K562 (cell line): ENCODE results near the gene KDM4C. TPM values are rescaled to one million over a fixed set of nuclear protein-coding genes. Genes with fewer than 3 reads are reported as not detected.

Experiments used
- ATAC-seq: fragments of 200-7000 bp; cut with Tn5 transposase; 3 replicates; pipeline ENCODE4 v1.9.1; 2020; ENCODE audit warnings: moderate library complexity
- BruUV-seq: library from RNA; stranded (reverse); fragments of 400-500 nt; replicated peaks from 2 replicates; lab custom pipeline; 2021; lab: Mats Ljungman, UMichigan
- CTCF ChIA-PET: fragments of 300-600 bp; formaldehyde crosslinking; extraction: SDS; loops from one replicate; lab custom pipeline; 2021; ENCODE audit warnings: low intra/inter-chr PET ratio; lab: Yijun Ruan, JAX
- POLR2A ChIA-PET: fragments of 300-600, 350-650 bp; sonication (Branson Sonifier 250); formaldehyde crosslinking; extraction: SDS; loops from one replicate; lab custom pipeline; 2021; ENCODE audit warnings: antibody characterized with exemption, inconsistent platforms; lab: Yijun Ruan, JAX
- DNase-seq, 4 experiments: peaks; one replicate each; pipeline versions ENCODE4 v3.0.0 to v3.0.0-alpha.2; 2011 to 2018; ENCODE audit warnings: low spot score in 3 of 4, mixed read lengths in 3 of 4; ENCODE audit errors: extremely low read depth in 1 of 4
- FAIRE-seq: peaks from 2 replicates; lab custom pipeline; 2011; peaks lifted over from hg19 to GRCh38; lab: Jason Lieb, UNC
- H2AFZ ChIP-seq: 2 replicates; pipeline ENCODE4 v1.6.0; 2011; ENCODE audit warnings: low read depth, low read length, control low read depth, inconsistent platforms
- H3K27ac ChIP-seq: fragments of 200-600 bp; 3 replicates; pipeline ENCODE4 v1.8.0; 2011; ENCODE audit warnings: low read depth, mild to moderate bottlenecking, control low read depth, inconsistent platforms, low read length, moderate library complexity, mixed read lengths; ENCODE audit errors: extremely low read depth
- H3K27me3 ChIP-seq, 2 experiments: fragments of 300-600 bp in 1 of 2; 2 replicates in 1 of 2; 3 replicates in 1 of 2; pipeline versions ENCODE4 v1.6.0 to v1.8.0; 2011; ENCODE audit warnings: inconsistent platforms in 2 of 2, low read length in 2 of 2, mild to moderate bottlenecking in 1 of 2, mixed read lengths in 1 of 2, moderate library complexity in 1 of 2; ENCODE audit not compliant: control insufficient read depth in 2 of 2, insufficient read depth in 2 of 2
- H3K36me3 ChIP-seq: fragments of 300-600 bp; 3 replicates; pipeline ENCODE4 v1.8.0; 2011; ENCODE audit warnings: mild to moderate bottlenecking, low read length, inconsistent platforms; ENCODE audit not compliant: control insufficient read depth, insufficient read depth
- H3K4me1 ChIP-seq, 2 experiments: fragments of 200-600 bp in 1 of 2; replicated peaks in 1 of 2; 2 replicates in 1 of 2; 3 replicates in 1 of 2; pipeline versions ENCODE4 v1.5.1 to v1.8.0; 2011; ENCODE audit warnings: inconsistent platforms in 2 of 2, low read length in 2 of 2, mild to moderate bottlenecking in 1 of 2, mixed read lengths in 1 of 2, moderate library complexity in 1 of 2; ENCODE audit not compliant: control insufficient read depth in 2 of 2, insufficient read depth in 2 of 2
- H3K4me2 ChIP-seq: 2 replicates; pipeline ENCODE4 v1.6.1; 2011; ENCODE audit warnings: low read length, control low read depth, inconsistent platforms, mixed read lengths; ENCODE audit not compliant: insufficient read depth
- H3K4me3 ChIP-seq: fragments of 200-600 bp; sonication (generic), shearing (Covaris generic); 2 replicates; pipeline ENCODE4 v1.5.1; 2016; ENCODE audit warnings: control low read depth, inconsistent platforms
- H3K79me2 ChIP-seq: fragments of 200-600 bp; 3 replicates; pipeline ENCODE4 v1.8.0; 2011; ENCODE audit warnings: low read length, inconsistent platforms; ENCODE audit not compliant: control insufficient read depth, insufficient read depth
- H3K9ac ChIP-seq, 2 experiments: 2 replicates each; pipeline versions ENCODE4 v1.6.0 to v1.6.1; 2011; ENCODE audit warnings: low read depth in 2 of 2, low read length in 2 of 2, control low read depth in 1 of 2, inconsistent platforms in 1 of 2, mild to moderate bottlenecking in 1 of 2, mixed read lengths in 1 of 2; ENCODE audit not compliant: insufficient read depth in 1 of 2
- H3K9me1 ChIP-seq: one replicate; pipeline ENCODE4 v1.6.0; 2011; ENCODE audit warnings: inconsistent platforms, mild to moderate bottlenecking, low read length, moderate library complexity; ENCODE audit not compliant: control insufficient read depth, insufficient read depth
- H3K9me3 ChIP-seq: replicated peaks from 2 replicates; pipeline ENCODE4 v1.5.1; 2011; ENCODE audit warnings: low read depth, low read length, inconsistent platforms; ENCODE audit not compliant: control insufficient read depth, insufficient read depth
- H4K20me1 ChIP-seq: replicated peaks from 2 replicates; pipeline ENCODE4 v1.6.1; 2011; ENCODE audit warnings: low read length, inconsistent platforms, mixed read lengths; ENCODE audit not compliant: control insufficient read depth, insufficient read depth
- BCOR ChIP-seq: fragments of 450-650 bp; IDR thresholded peaks from 2 replicates; pipeline ENCODE4 v1.6.1; 2016
- BRCA1 ChIP-seq, 2 experiments: fragments of 450-650 bp in 1 of 2; sonication (generic) in 1 of 2; formaldehyde crosslinking in 1 of 2; IDR thresholded peaks; 2 replicates each; pipeline versions ENCODE4 v1.5.0 to v1.6.1; 2017 to 2020; ENCODE audit warnings: mild to moderate bottlenecking in 1 of 2, missing genetic modification reagents in 1 of 2
- DIDO1 ChIP-seq: fragments of 450-650 bp; IDR thresholded peaks from 2 replicates; pipeline ENCODE4 v1.6.1; 2016; ENCODE audit warnings: low read depth, missing biosample characterization, missing genetic modification characterization
- ESRRA ChIP-seq: fragments of 450-650 bp; IDR thresholded peaks from 2 replicates; pipeline ENCODE4 v1.6.1; 2014; ENCODE audit warnings: low read depth, mild to moderate bottlenecking, moderate library complexity, borderline replicate concordance
- ETV6 ChIP-seq, 3 experiments: fragments of 150-350 bp in 1 of 3; sonication (generic) in 1 of 3; formaldehyde crosslinking in 1 of 3; IDR thresholded peaks; 2 replicates each; pipeline versions ENCODE4 v1.6.1 to v1.8.0; 2014 to 2022; ENCODE audit warnings: borderline replicate concordance in 2 of 3, low read depth in 2 of 3, antibody characterized with exemption in 1 of 3, low read length in 1 of 3, mild to moderate bottlenecking in 1 of 3, missing genetic modification reagents in 1 of 3
- FOXA3 ChIP-seq, 2 experiments: fragments of 450-650 bp in 1 of 2; sonication (generic) in 1 of 2; formaldehyde crosslinking; IDR thresholded peaks in 1 of 2; conservative IDR thresholded peaks in 1 of 2; 2 replicates each; pipeline versions ENCODE4 v1.4.0 to v1.8.0; 2020 to 2022; ENCODE audit warnings: mild to moderate bottlenecking in 2 of 2, missing genetic modification reagents in 1 of 2
- HEY1 ChIP-seq: fragments of 250-450 bp; sonication (Bioruptor Pico); IDR thresholded peaks from 2 replicates; pipeline ENCODE4 v1.5.0; 2020; ENCODE audit warnings: mild to moderate bottlenecking, moderate library complexity, borderline replicate concordance
- PHF8 ChIP-seq: fragments of 200-600 bp; sonication (generic); IDR thresholded peaks from 2 replicates; pipeline ENCODE4 v1.6.1; 2012; ENCODE audit warnings: mixed run types, mild to moderate bottlenecking, inconsistent platforms, low read length, moderate library complexity, borderline replicate concordance
- SRSF7 ChIP-seq: fragments of 200-400 bp; formaldehyde crosslinking; optimal IDR thresholded peaks from 2 replicates; pipeline ENCODE3; 2017; ENCODE audit warnings: mild to moderate bottlenecking, low read depth, low read length
- ZNF644 ChIP-seq: fragments of 200-800 bp; sonication (Bioruptor generic); IDR thresholded peaks from 2 replicates; pipeline ENCODE4 v1.6.1; 2016; ENCODE audit warnings: low read depth, missing genetic modification characterization, missing compliant biosample characterization
- ZNF695 ChIP-seq: fragments of 450-650 bp; formaldehyde crosslinking; IDR thresholded peaks from 2 replicates; pipeline ENCODE4 v1.4.0; 2020; ENCODE audit warnings: mild to moderate bottlenecking, moderate library complexity
- WGBS: fragments of 100-300 bp; shearing (Covaris generic); methylation state at CpG from one replicate; pipeline ENCODE4 v1.1.6; 2016; ENCODE audit warnings: low coverage, mixed read lengths; ENCODE audit not compliant: insufficient coverage; ENCODE audit errors: missing lambda C conversion rate; 5-methylcytosine and 5-hydroxymethylcytosine counted together
- in situ Hi-C: fragments of 300-500 bp; cut with MboI; formaldehyde crosslinking; loops from 4 replicates; pipeline ENCODE4 v1.15.0; 2018; ENCODE audit warnings: inconsistent platforms, mixed read lengths
- intact Hi-C: fragments of 100-400 bp; cut with micrococcal nuclease; formaldehyde crosslinking; loops from 2 replicates; pipeline ENCODE4 v1.14.2; 2022
- polyA plus RNA-seq, 8 experiments: library from polyadenylated mRNA; depleted of rRNA in 4 of 8; stranded (reverse) in 5 of 8; unstranded in 3 of 8; fragments of >200 nt; fragmentation: Nextera tagmentation in 2 of 8; fragmentation: Illumina TruSeq in 1 of 8; extraction: Ambion mirVana in 2 of 8; extraction: Trizol in 1 of 8; gene quantifications; 2 replicates each; pipeline versions ENCODE4 v1.2.1 to v1.2.3, GENCODE V29; 2011 to 2014; ENCODE audit warnings: inconsistent platforms in 1 of 8, missing spikeins in 1 of 8
- total RNA-seq, 7 experiments: library from RNA; depleted of rRNA in 6 of 7; stranded (reverse); fragments of >200 nt in 6 of 7; fragmentation: Illumina TruSeq in 2 of 7; extraction: Trizol in 2 of 7; gene quantifications; 2 replicates each; pipeline versions ENCODE4 v1.2.1 to v1.2.3, GENCODE V29; 2011 to 2021; ENCODE audit warnings: low replicate concordance in 1 of 7
- TF ChIP-seq, protein P1 (sequence below): fragments of 450-650 bp; IDR thresholded peaks from 2 replicates; pipeline ENCODE4 v1.7.1; 2018; ENCODE audit warnings: mild to moderate bottlenecking, low read depth; ENCODE audit not compliant: partially characterized antibody
- TF ChIP-seq, protein P2 (sequence below): fragments of 450-650 bp; IDR thresholded peaks from 2 replicates; pipeline ENCODE4 v1.6.1; 2018; ENCODE audit warnings: mild to moderate bottlenecking, low read depth; ENCODE audit not compliant: partially characterized antibody

KDM4C gene
- total and polyA plus RNA-seq, 9 of the 15 experiments (the other 6 are each of a cell fraction or from before 2014, with no cell fraction given), result 5.4 to 17.0 (median 12.6) TPM

DNA sequence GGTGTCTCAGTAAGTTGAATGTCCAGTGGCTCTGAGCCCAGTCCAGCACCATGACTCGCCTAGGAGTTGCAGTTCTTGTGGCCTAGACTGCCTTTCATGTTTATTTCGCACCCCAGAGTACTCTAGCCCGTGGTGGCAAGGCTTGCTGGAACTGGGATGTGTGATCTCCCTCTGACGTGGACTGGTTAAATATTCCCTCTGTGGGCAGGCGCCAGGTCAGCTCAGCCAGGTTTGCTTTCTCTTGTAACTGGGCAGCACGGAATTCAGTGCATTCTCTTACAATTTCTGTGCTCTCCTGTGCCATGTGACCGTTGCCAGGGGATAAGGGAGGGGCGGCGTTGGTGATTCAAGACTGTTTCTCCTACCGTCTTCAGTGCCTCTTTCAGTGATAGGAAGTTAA, 270.8 kb downstream of the KDM4C start:
- DNase-seq (no peak), ATAC-seq (no peak), FAIRE-seq (no peak)
- 90% methylated on average over 8 of the region's 10 CpGs for WGBS
- Histone ChIP-seq H3K9me3 (no peaks in the 10 kb centered on the region), H3K4me2 (no peak overlapping the region), H3K27me3 (no peaks in the 10 kb centered on the region), H3K9ac (no peak overlapping the region), H3K4me1 (no peaks in the 10 kb centered on the region), H3K27ac (no peak overlapping the region), H4K20me1 (no peaks in the 10 kb centered on the region), H2AFZ (no peak overlapping the region), H3K36me3 (peaks cover 2% of the 10 kb centered on the region; the same call in 1 of the 3 replicates), H3K79me2 (no peaks in the 10 kb centered on the region), H3K4me3 (no peak overlapping the region), H3K9me1 (no peaks in the 10 kb centered on the region)
- CTCF ChIA-PET, result no interaction called here
- in situ Hi-C loops (no loop called here), intact Hi-C loops (no loop called here)
- TF ChIP-seq ZNF695 (CRISPR knock-in tag) (no peak), DIDO1 (tag) (no peak), SRSF7 (no peak), BRCA1 (IDR thresholded peaks at IDR 0.05) (no peak), BRCA1 (CRISPR knock-in tag; IDR thresholded peaks at IDR 0.05) (no peak), BCOR (no peak), PHF8 (no peak), ZNF644 (no peak), FOXA3 (CRISPR knock-in tag; conservative IDR thresholded peaks at IDR 0.05 in 1 of 2, IDR thresholded peaks at IDR 0.05 in 1 of 2) (no peak), ESRRA (no peak), HEY1 (CRISPR knock-in tag) (no peak), ETV6 (IDR thresholded peaks at IDR 0.05; ENCODE audit: borderline replicate concordance in 1 of 2, low read depth in 2 of 2, low read length in 1 of 2) (no peak), ETV6 (CRISPR knock-in tag; IDR thresholded peaks at IDR 0.05; ENCODE audit: borderline replicate concordance) (no peak)
- TF ChIP-seq, protein P1, sequence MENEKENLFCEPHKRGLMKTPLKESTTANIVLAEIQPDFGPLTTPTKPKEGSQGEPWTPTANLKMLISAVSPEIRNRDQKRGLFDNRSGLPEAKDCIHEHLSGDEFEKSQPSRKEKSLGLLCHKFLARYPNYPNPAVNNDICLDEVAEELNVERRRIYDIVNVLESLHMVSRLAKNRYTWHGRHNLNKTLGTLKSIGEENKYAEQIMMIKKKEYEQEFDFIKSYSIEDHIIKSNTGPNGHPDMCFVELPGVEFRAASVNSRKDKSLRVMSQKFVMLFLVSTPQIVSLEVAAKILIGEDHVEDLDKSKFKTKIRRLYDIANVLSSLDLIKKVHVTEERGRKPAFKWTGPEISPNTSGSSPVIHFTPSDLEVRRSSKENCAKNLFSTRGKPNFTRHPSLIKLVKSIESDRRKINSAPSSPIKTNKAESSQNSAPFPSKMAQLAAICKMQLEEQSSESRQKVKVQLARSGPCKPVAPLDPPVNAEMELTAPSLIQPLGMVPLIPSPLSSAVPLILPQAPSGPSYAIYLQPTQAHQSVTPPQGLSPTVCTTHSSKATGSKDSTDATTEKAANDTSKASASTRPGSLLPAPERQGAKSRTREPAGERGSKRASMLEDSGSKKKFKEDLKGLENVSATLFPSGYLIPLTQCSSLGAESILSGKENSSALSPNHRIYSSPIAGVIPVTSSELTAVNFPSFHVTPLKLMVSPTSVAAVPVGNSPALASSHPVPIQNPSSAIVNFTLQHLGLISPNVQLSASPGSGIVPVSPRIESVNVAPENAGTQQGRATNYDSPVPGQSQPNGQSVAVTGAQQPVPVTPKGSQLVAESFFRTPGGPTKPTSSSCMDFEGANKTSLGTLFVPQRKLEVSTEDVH, result no peak
- TF ChIP-seq, protein P2, sequence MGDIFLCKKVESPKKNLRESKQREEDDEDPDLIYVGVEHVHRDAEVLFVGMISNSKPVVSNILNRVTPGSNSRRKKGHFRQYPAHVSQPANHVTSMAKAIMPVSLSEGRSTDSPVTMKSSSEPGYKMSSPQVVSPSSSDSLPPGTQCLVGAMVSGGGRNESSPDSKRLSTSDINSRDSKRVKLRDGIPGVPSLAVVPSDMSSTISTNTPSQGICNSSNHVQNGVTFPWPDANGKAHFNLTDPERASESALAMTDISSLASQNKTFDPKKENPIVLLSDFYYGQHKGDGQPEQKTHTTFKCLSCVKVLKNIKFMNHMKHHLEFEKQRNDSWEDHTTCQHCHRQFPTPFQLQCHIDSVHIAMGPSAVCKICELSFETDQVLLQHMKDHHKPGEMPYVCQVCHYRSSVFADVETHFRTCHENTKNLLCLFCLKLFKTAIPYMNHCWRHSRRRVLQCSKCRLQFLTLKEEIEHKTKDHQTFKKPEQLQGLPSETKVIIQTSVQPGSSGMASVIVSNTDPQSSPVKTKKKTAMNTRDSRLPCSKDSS, result no peak
- no TSS peak for BruUV-seq
- POLR2A ChIA-PET, result interaction anchor here (0.7 kb wide), 1 partner anchor 1181 kb away, joined by 3 read pairs; no protein-coding TSS in a partner anchor
